GM12801 (cell line): ENCODE results near the gene DSPP.

Experiments used
- CTCF ChIP-seq: IDR thresholded peaks from one replicate; pipeline ENCODE4 v1.5.1; 2011; ENCODE audit warnings: control low read depth; ENCODE audit not compliant: insufficient read length; ENCODE audit errors: extremely low read depth

Gene DSPP

GRCh38 chr4:87654487-87655044 lies 46.2 kb downstream of the DSPP start:
- no peak for TF ChIP-seq CTCF

- TF ChIP-seq CTCF = no peak
These were observed 49.2 kb downstream of the DSPP start for GRCh38 chr4:87657525-87657924.

- TF ChIP-seq CTCF = no peak
These were observed 51.1 kb downstream of the DSPP start for GRCh38 chr4:87659247-87659931.

GRCh38 chr4:87662871-87663270 lies 54.5 kb downstream of the DSPP start:
- TF ChIP-seq CTCF = no peak
